SK-N-SH treated with all-trans-retinoic acid at 6 μM for 48 hours (cell line): ENCODE results near the gene SNRNP48.

Experiments
- ATAC-seq: fragments of 200-7000 bp; cut with Tn5 transposase; 3 replicates; pipeline ENCODE4 v1.9.1; 2020; ENCODE audit warnings: mild to moderate bottlenecking, moderate library complexity
- ARNTL ChIP-seq: fragments of 450-650 bp; formaldehyde crosslinking; IDR thresholded peaks from 2 replicates; pipeline ENCODE4 v1.5.0; 2020; ENCODE audit warnings: low read depth, mild to moderate bottlenecking, moderate library complexity, borderline replicate concordance
- BACH2 ChIP-seq: fragments of 250-450 bp; sonication (Bioruptor Pico); IDR thresholded peaks from 2 replicates; pipeline ENCODE4 v1.9.0; 2021; ENCODE audit warnings: mild to moderate bottlenecking, borderline replicate concordance
- CSDC2 ChIP-seq: fragments of 250-450 bp; sonication (Bioruptor Pico); IDR thresholded peaks from 2 replicates; pipeline ENCODE4 v1.5.0; 2020; ENCODE audit warnings: mild to moderate bottlenecking, moderate library complexity
- CSRNP3 ChIP-seq: fragments of 250-450 bp; sonication (Bioruptor Pico); IDR thresholded peaks from 2 replicates; pipeline ENCODE4 v1.5.1; 2021; ENCODE audit warnings: mild to moderate bottlenecking, moderate library complexity
- GLIS3 ChIP-seq: fragments of 250-450 bp; sonication (Bioruptor Pico); IDR thresholded peaks from 2 replicates; pipeline ENCODE4 v1.5.0; 2020; ENCODE audit warnings: mild to moderate bottlenecking, moderate library complexity
- ISL1 ChIP-seq: fragments of 250-450 bp; sonication (Bioruptor Pico); IDR thresholded peaks from 2 replicates; pipeline ENCODE4 v2.1.2; 2022; ENCODE audit warnings: mild to moderate bottlenecking, moderate library complexity
- OSR1 ChIP-seq: fragments of 250-450 bp; sonication (Bioruptor Pico); IDR thresholded peaks from 2 replicates; pipeline ENCODE4 v1.8.0; 2022; ENCODE audit warnings: moderate library complexity, mild to moderate bottlenecking, inconsistent platforms
- PATZ1 ChIP-seq: fragments of 250-450 bp; sonication (Bioruptor Pico); IDR thresholded peaks from 2 replicates; pipeline ENCODE4 v1.8.0; 2020; ENCODE audit warnings: mild to moderate bottlenecking, moderate library complexity, borderline replicate concordance
- POU6F1 ChIP-seq: fragments of 250-450 bp; sonication (Bioruptor Pico); IDR thresholded peaks from 2 replicates; pipeline ENCODE4 v1.8.0; 2021; ENCODE audit warnings: low read depth, mild to moderate bottlenecking, moderate library complexity, borderline replicate concordance
- PPARA ChIP-seq: fragments of 250-450 bp; sonication (Bioruptor Pico); IDR thresholded peaks from 2 replicates; pipeline ENCODE4 v1.5.0; 2020; ENCODE audit warnings: mild to moderate bottlenecking, borderline replicate concordance
- RARB ChIP-seq: fragments of 250-450 bp; sonication (Bioruptor Pico); IDR thresholded peaks from 2 replicates; pipeline ENCODE4 v1.8.0; 2021; ENCODE audit warnings: mild to moderate bottlenecking, moderate library complexity
- SNAI2 ChIP-seq: fragments of 250-450 bp; sonication (Bioruptor Pico); IDR thresholded peaks from 2 replicates; pipeline ENCODE4 v1.5.0; 2020; ENCODE audit warnings: mild to moderate bottlenecking, moderate library complexity
- TCF4 ChIP-seq: fragments of 250-450 bp; sonication (Bioruptor Pico); IDR thresholded peaks from 2 replicates; pipeline ENCODE4 v1.8.0; 2021; ENCODE audit warnings: mild to moderate bottlenecking, moderate library complexity, borderline replicate concordance
- TOX ChIP-seq: fragments of 250-450 bp; sonication (Bioruptor Pico); IDR thresholded peaks from 2 replicates; pipeline ENCODE4 v1.8.0; 2021; ENCODE audit warnings: mild to moderate bottlenecking, moderate library complexity, borderline replicate concordance
- TSHZ2 ChIP-seq: fragments of 250-450 bp; sonication (Bioruptor Pico); IDR thresholded peaks from 2 replicates; pipeline ENCODE4 v1.5.0; 2020; ENCODE audit warnings: mild to moderate bottlenecking, moderate library complexity
- ZC3H10 ChIP-seq: fragments of 250-450 bp; sonication (Bioruptor Pico); IDR thresholded peaks from 2 replicates; pipeline ENCODE4 v1.5.1; 2021; ENCODE audit warnings: mild to moderate bottlenecking, moderate library complexity
- ZFP3 ChIP-seq: fragments of 250-450 bp; sonication (Bioruptor Pico); IDR thresholded peaks from 2 replicates; pipeline ENCODE4 v1.5.0; 2020; ENCODE audit warnings: mild to moderate bottlenecking, moderate library complexity
- ZFP30 ChIP-seq: fragments of 450-650 bp; formaldehyde crosslinking; IDR thresholded peaks from 2 replicates; pipeline ENCODE4 v1.5.0; 2022; ENCODE audit warnings: mild to moderate bottlenecking, moderate library complexity
- ZNF565 ChIP-seq: fragments of 450-650 bp; formaldehyde crosslinking; conservative IDR thresholded peaks from 2 replicates; pipeline ENCODE4 v1.5.0; 2020; ENCODE audit warnings: low read depth, mild to moderate bottlenecking, moderate library complexity
- ZNF70 ChIP-seq: fragments of 450-650 bp; formaldehyde crosslinking; IDR thresholded peaks from 2 replicates; pipeline ENCODE4 v1.5.0; 2020; ENCODE audit warnings: mild to moderate bottlenecking, moderate library complexity
- ZNF8 ChIP-seq: fragments of 450-650 bp; formaldehyde crosslinking; IDR thresholded peaks from 2 replicates; pipeline ENCODE4 v1.5.0; 2020; ENCODE audit warnings: mild to moderate bottlenecking, moderate library complexity
- TF ChIP-seq, protein P1 (sequence below): fragments of 250-450 bp; sonication (Bioruptor Pico); IDR thresholded peaks from 2 replicates; pipeline ENCODE4 v1.5.1; 2020; ENCODE audit warnings: low read depth, mild to moderate bottlenecking, moderate library complexity

The SNRNP48 gene

GRCh38 chr6:7556394-7557106 lies 33.4 kb upstream of the SNRNP48 start:
- ATAC-seq = no peak
- no peak for TF ChIP-seq PATZ1 (CRISPR knock-in tag)
- TF ChIP-seq ZNF565 = no peak
- TF ChIP-seq ZNF8 (CRISPR knock-in tag) = no peak
- no peak for TF ChIP-seq RARB
- no peak for TF ChIP-seq PPARA
- TF ChIP-seq ZFP30 (CRISPR knock-in tag) = no peak
- no peak for TF ChIP-seq SNAI2 (CRISPR knock-in tag)
- no peak for TF ChIP-seq BACH2 (CRISPR knock-in tag)
- no peak for TF ChIP-seq CSRNP3 (CRISPR knock-in tag)
- no peak for TF ChIP-seq ARNTL
- no peak for TF ChIP-seq TSHZ2 (CRISPR knock-in tag)
- no peak for TF ChIP-seq OSR1 (CRISPR knock-in tag)
- TF ChIP-seq GLIS3 (CRISPR knock-in tag) = no peak
- TF ChIP-seq ZNF70 (CRISPR knock-in tag) = no peak
- no peak for TF ChIP-seq POU6F1 (CRISPR knock-in tag)
- TF ChIP-seq, protein P1, sequence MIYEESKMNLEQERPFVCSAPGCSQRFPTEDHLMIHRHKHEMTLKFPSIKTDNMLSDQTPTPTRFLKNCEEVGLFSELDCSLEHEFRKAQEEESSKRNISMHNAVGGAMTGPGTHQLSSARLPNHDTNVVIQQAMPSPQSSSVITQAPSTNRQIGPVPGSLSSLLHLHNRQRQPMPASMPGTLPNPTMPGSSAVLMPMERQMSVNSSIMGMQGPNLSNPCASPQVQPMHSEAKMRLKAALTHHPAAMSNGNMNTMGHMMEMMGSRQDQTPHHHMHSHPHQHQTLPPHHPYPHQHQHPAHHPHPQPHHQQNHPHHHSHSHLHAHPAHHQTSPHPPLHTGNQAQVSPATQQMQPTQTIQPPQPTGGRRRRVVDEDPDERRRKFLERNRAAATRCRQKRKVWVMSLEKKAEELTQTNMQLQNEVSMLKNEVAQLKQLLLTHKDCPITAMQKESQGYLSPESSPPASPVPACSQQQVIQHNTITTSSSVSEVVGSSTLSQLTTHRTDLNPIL (CRISPR knock-in tag) = no peak
- TF ChIP-seq ISL1 (CRISPR knock-in tag) = no peak
- TF ChIP-seq ZFP3 (CRISPR knock-in tag) = no peak
- no peak for TF ChIP-seq ZC3H10 (CRISPR knock-in tag)
- no peak for TF ChIP-seq TOX

DNA sequence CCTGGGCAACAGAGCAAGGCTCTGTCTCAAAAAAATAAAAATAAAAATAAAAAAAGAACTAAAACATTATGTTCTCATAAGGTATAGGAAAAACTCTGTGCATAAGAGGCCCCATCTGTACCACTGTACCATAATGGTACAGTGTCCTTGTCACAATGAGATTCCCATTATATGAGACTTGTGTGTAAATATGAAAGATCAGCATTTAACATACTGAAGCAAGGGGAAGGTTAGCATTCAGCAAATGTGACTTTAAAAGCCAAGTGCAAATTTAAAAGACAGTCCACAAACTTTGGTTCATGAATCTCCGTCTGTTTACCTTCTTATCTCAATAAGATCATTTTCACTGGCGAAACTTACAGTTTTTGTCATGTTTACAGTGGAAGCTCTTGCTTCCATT lies 32.3 kb upstream of the SNRNP48 start:
- ATAC-seq = no peak
- TF ChIP-seq, protein P1 (CRISPR knock-in tag) = no peak
- TF ChIP-seq TCF4 (CRISPR knock-in tag) = no peak
- no peak for TF ChIP-seq ZNF565
- no peak for TF ChIP-seq ISL1 (CRISPR knock-in tag)
- TF ChIP-seq POU6F1 (CRISPR knock-in tag) = no peak
- no peak for TF ChIP-seq TOX
- TF ChIP-seq ZNF8 (CRISPR knock-in tag) = no peak
- no peak for TF ChIP-seq OSR1 (CRISPR knock-in tag)
- TF ChIP-seq TSHZ2 (CRISPR knock-in tag) = no peak
- no peak for TF ChIP-seq ARNTL
- TF ChIP-seq RARB = no peak
- no peak for TF ChIP-seq ZFP30 (CRISPR knock-in tag)
- TF ChIP-seq CSDC2 (CRISPR knock-in tag) = no peak
- no peak for TF ChIP-seq PPARA
- no peak for TF ChIP-seq GLIS3 (CRISPR knock-in tag)
